HG02588 (cell line): ENCODE results near the gene MGAT3.
A peak's percentile ranks its signal among the peaks of the same experiment; 100 is the strongest.
"Not testable (repeated sequence)": the region's sequence is repeated elsewhere in the genome, so short reads cannot be mapped to it uniquely, and the experiment has no call there.

Source experiments
- ATAC-seq: cut with Tn5 transposase; IDR thresholded peaks from one replicate; pipeline ENCODE4 v1.9.1; 2021; ENCODE audit warnings: mild to moderate bottlenecking, moderate library complexity; ENCODE audit not compliant: unreplicated experiment

MGAT3 gene

DNA sequence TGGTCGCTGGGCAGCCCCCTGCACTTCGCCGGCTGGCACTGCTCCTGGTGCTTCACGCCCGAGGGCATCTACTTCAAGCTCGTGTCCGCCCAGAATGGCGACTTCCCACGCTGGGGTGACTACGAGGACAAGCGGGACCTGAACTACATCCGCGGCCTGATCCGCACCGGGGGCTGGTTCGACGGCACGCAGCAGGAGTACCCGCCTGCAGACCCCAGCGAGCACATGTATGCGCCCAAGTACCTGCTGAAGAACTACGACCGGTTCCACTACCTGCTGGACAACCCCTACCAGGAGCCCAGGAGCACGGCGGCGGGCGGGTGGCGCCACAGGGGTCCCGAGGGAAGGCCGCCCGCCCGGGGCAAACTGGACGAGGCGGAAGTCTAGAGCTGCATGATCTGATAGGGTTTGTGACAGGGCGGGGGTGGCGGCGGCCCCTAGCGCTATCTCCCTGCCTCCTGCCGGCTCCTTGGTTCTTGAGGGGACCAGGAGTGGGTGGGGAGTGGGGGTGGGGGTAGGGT is 31.8 kb downstream of the MGAT3 start:
- ATAC-seq = no peak

- no peak for ATAC-seq
Observed at GRCh38 chr22:39489094-39490068, 32.6 kb downstream of the MGAT3 start.

GRCh38 chr22:39490135-39490798 is 33.5 kb downstream of the MGAT3 start:
- ATAC-seq = peak; percentile 72

DNA sequence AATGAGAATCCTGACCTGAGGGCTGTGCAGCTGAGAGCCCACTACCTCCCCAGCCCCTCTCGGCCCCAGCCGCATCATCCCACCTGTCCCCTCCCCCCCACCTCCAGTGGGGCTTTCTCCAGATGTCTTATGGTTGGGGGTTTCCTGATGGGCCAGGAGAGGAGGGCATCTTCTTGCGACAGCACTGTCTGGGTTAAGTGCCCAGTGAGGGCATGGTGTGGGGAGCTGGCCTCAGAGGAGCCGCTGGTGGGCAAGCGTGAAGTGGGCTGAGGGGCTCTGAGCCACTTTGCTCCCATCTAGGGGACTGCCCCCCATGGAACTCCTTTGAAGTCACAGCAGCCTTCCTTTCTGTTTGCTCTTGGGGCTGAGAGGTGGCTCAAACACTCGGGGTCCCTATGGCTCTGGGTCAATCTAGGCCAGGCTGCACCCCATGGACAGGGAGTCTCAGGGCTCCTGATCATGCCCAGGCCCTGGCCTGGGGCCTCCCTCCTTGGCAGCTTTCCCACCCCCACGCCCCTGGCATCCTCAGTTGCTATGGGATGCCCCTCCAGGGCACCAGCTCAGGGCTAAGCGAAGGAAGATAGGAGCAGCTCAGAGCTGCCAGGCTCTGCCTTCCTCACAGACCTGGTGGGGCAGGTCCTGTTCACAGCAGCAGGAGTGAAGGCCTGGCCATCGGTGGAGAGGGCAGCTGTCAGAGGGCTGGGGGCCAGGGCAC is 34.3 kb downstream of the MGAT3 start:
- no peak for ATAC-seq

- ATAC-seq = no peak
Observed at GRCh38 chr22:39491696-39492095, 34.9 kb downstream of the MGAT3 start.

DNA sequence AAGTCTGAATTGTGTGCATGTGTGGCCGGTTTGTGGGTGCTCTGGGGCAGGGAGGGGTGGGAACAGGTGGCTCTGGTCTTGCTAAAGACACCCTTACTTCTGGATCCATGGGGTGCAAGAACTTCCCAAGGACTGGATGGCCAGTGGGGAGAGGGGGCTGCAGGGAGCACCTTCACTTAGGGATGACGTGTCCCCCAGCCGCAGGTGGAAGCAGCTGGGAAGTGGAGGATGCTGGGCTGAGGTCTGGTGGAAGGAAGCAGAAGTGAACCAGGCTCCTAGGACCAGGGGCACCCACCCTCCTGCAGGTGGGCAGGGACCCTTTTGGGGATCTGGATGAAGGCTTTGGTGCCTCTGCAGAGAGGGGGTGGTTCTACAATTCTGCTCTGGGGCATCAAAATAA is 35.4 kb downstream of the MGAT3 start:
- ATAC-seq = no peak

- no peak for ATAC-seq
Observed at GRCh38 chr22:39493759-39494158, 36.9 kb downstream of the MGAT3 start.

DNA sequence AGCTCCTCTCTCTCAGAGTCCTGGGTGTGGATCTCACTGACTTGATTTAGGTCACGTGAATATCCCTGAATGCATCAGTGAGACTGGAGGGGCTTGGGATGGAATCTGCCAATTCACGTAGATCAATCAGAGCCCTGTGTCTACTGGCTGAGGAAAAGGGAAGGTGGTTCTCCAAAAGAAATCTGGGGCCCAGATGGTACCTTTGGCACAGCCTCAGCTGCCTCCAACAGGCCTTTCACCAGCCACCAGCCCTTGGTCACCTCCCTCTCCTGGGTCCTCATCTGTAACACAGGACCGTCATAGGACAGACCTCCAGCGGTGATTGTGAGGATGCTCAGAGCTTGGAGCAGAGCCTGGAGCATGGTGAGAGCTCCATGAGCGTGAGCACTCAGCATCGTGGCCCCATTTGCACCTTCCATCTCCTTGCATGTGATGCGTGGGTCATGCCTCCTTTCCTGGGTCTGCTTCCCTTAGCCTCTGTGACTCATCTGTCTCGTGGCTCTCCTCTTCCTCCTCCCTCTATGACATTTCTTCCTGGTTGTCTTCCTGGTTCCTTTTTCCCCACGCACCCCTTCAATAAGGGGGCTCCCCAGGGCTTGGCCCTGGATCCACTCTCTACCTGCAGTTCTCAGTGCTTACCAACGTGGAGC is 37.8 kb downstream of the MGAT3 start:
- ATAC-seq = no peak

- ATAC-seq = no peak
Observed at GRCh38 chr22:39496131-39496838, 39.5 kb downstream of the MGAT3 start.

DNA sequence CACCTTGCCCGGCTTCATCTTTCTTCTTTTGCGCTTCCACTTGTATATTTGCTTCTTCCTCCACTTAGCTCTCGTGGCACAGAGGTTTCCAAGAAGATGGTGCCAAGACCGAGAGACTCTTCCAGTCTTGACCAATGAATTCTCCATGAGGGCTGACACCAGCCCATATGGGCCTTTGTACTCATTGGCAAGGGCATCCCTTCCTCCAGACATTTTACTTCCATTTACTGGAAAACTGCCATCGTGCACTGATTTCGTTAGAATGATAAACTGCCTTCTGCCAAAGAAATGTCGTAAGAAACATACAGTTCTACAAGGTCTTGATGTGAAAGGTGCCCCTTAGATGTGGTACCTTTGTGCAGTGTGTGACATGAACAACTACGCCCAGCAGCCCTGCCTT is 40.6 kb downstream of the MGAT3 start:
- ATAC-seq = no peak

DNA sequence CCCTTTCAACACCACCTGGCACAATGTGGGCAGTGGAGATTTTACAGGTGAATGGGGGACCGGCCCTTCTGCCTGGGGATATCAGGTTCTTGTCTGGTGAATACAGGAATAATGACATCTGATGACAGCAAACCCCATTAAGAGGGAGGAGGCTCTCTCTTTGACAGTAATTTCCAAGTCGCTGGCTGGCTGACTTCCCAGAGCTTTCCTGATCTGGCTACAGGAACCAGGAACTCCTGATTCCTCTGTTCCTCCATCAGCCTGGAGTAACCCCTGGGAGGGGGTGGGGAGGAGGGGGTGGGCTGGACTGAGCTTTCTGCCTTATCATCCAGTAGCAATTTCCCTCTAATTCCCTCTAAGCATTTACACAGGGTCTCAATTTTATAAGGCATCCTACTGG is 41.6 kb downstream of the MGAT3 start:
- no peak for ATAC-seq

DNA sequence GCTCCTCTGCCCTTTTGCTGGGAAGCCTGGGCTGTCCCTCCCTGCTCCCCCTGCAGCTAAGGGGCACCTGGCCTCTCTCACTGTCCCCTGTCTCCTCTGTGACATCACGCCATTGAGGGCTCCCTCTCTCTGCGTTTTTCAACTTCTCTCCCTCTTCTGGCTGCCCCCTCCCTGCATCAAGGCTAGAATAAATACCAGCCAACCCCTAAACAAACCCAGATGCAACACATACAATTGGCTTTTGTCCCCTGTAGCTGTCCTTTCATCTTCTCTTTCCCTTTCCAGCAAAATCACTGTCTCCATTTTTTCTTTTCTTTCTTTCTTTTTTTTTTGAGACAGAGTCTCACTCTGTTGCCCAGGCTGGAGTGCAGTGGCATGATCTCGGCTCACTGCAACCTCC is 42.0 kb downstream of the MGAT3 start:
- no peak for ATAC-seq

DNA sequence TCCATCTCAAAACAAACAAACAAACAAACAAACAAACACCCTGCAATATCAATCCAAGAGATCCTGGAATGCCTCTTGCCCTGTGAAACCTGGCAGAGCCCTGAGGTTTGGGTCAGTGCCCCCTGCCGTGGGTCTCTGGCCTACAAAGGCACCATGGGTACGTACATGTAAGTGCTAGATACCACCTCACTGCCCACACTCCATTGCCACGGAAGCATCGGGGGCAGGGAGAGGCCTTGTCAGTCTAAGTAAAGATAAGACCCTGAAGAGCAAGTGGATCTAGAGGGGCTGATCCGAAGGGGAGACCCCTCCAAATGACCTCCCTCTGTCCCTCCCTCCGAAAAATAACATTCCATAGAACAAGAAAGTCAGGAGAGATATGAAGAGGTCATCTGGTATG is 43.3 kb downstream of the MGAT3 start:
- ATAC-seq = no peak

- no peak for ATAC-seq
Observed at GRCh38 chr22:39501644-39502108, 44.9 kb downstream of the MGAT3 start.

- peak; percentile 88 for ATAC-seq
Observed at GRCh38 chr22:39502109-39502788, 45.4 kb downstream of the MGAT3 start, which contains the start of gene MIEF1. TSS of gene MIEF1 (plus strand) at chr22:39502290. CDS start at chr22:39511295, 9,005 bp downstream.

DNA sequence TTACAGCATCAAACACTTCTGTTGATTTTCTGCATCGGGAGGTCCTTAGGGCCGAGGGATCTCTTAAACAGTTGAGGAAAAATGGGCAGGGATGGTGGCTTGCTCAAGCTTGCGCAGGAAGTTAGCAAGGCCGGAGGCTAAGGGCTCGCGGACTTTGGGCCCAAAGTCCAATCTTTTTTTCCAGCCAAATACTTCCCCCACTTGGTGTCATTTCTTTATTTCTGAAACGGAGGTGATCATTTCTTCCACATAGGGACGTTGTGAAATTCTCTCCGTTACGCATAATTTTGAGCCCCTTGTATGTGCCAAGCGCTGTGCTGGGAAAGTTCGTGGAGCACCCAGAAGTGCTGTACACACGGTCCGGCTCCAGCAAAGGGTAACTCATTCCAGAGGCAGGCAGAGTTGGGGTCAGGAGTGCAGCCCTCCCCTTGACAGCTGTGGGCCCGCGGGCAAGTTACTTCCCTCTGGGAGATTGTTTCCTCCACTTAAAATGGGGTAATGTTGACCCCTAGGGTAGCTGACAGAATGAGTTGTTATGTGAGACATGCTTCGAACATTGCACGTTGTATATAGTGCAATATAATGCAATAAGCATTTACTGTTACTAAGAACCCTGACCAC is 46.1 kb downstream of the MGAT3 start:
- peak; percentile 4 for ATAC-seq

- no peak for ATAC-seq
Observed at GRCh38 chr22:39503630-39504029, 46.8 kb downstream of the MGAT3 start.

DNA sequence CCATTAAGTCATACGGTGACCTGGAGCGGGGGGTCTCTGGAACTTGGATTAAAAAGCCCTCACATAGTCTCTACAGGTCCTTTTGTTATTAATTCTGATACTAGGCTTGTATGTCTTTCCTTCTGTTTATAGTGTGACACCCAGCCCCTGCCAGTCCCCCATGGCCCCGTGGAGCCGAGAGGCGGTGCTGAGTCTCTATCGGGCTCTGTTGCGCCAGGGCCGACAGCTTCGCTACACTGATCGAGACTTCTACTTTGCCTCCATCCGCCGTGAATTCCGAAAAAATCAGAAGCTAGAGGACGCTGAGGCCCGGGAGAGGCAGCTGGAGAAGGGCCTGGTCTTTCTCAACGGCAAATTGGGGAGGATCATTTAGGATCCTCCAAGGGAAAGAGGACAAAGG is 47.3 kb downstream of the MGAT3 start:
- ATAC-seq = no peak

- ATAC-seq = not testable (repeated sequence)
Observed at GRCh38 chr22:39507021-39507420, 50.2 kb downstream of the MGAT3 start.
